ENCODE measurements around the gene P2RY12.
A peak's percentile ranks its signal among the peaks of the same experiment; 100 is the strongest.
"Not testable (repeated sequence)": the region's sequence is repeated elsewhere in the genome, so short reads cannot be mapped to it uniquely, and the experiment has no call there.

The P2RY12 gene

GRCh38 chr3:151392191-151392590 lies 7.6 kb upstream of the P2RY12 start:
- DNase-seq, result not testable (repeated sequence)

- DNase-seq, result no peak
Measured at GRCh38 chr3:151391720-151392119, 7.2 kb upstream of the P2RY12 start.

DNA sequence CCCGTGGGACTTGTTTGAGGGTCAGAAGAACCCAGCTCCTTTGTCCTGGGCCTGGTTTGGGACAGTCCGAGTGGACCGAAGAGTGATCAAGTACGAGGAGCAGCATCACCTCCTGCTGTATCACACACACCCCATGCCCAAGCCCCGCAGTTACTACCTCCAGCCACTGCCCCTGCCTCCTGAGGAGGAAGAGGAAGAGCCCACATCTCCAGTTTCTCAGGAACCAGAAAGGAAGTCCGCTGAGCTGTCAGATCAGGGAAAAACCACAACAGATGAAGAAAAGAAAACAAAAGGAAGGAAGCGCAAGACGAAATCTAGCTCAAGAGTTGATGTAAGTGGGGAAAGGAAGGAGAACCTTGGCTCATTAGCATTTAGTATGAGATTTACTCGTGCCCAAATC lies 3.3 kb upstream of the P2RY12 start:
- no peak for DNase-seq

DNA sequence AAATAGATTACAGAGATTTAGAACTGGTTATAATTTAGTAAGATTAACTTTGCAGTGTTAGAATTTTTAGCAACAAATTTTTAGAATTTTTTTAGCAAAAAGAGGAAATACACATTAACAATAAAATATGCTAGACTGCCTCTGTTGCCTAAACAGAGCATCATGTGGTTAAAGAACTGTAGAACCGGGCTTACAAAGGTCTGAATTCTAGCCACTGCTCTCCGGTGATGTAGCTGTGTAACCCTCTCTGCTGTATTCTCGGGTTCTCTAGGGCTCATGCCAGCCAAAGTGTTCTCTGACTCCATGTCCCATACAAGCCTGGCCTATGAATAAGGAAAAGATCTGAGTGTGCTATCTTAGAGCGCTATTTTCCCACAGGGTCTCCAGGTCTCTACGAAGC lies 2.9 kb upstream of the P2RY12 start:
- no peak for DNase-seq

GRCh38 chr3:151386056-151386455 lies 1.5 kb upstream of the P2RY12 start:
- no peak for DNase-seq

DNA sequence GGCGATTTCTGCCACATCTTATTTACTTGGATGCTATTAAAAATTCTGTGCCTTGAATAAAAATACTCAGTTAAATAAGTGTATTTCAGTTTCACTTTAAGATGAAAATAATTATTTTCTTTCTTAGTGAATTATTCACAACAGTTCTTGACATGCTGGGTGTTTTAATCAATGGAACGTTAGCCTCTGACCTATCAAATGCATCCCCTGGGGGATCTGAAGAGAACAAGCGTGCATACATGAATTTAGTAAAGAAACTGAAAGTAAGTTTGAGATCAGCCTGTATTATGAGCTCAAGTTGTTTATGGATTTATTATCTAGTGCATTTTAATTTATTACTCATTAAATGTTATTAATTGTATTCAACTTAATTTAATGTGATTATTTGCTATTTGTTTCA lies 597 bp downstream of the P2RY12 start:
- DNase-seq, result no peak

GRCh38 chr3:151383111-151383510 lies 1.4 kb downstream of the P2RY12 start:
- DNase-seq, result no peak

GRCh38 chr3:151382671-151383070 lies 1.9 kb downstream of the P2RY12 start:
- no peak for DNase-seq

- peak in 1 of 2 donors; percentile 10 for DNase-seq
Measured at GRCh38 chr3:151379083-151379734, 5.3 kb downstream of the P2RY12 start.

GRCh38 chr3:151377768-151378385 lies 6.7 kb downstream of the P2RY12 start:
- DNase-seq, result no peak

DNA sequence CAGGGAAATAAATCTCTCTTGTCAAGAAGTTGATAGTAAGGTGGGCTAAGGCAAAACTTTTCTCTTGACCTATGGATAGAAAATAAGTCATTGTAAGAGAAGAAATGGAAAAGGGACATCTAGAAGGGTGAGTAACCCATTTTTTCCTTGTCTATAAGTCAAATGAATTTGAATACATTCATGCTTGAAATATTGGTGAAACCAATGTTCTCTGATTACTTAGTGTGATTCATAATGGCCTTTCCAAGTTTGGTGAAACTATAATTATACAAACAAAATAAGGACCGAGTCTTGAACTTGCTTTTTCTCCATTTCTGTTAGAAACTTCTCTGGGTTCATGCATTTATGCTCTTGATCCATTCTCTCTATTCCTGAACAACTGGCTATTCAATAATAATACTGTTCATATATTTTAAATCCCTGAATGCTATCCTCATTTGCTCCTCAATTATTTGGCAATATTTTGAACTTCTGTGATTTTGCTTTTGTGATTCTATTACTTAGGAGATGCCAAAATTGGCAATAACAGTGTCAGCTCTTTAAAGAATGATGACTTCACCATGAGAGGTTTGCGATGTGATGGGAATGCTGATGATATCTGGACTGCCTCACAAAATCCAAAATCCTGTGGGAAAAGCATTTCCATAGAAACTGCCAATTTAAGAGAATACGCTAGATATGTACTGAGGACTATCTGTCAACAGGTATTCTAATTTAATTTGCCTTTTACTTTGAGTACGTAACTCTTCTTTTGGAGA lies 12.3 kb downstream of the P2RY12 start:
- DNase-seq, result no peak

DNA sequence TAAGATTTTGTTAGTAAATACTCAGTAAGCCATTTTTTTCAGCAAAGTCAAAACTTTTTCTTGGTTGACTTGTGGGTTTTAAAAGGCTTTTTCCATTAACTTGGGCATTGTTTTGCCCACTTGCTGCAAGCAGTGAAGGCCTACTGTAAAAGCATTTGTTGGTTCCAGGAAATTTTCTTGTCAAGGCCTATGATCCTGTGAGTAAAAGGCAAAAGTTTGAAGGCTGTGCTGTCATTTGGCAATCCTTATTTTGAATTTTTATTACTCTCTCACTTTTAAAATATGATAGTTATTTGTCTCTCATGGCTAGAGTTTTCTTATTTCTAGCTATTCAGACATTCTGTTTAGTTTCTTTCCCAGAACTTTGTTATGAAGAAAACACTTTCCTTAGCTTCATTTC lies 13.0 kb downstream of the P2RY12 start:
- DNase-seq, result no peak

GRCh38 chr3:151367448-151367847 lies 17.1 kb downstream of the P2RY12 start:
- no peak for DNase-seq

DNA sequence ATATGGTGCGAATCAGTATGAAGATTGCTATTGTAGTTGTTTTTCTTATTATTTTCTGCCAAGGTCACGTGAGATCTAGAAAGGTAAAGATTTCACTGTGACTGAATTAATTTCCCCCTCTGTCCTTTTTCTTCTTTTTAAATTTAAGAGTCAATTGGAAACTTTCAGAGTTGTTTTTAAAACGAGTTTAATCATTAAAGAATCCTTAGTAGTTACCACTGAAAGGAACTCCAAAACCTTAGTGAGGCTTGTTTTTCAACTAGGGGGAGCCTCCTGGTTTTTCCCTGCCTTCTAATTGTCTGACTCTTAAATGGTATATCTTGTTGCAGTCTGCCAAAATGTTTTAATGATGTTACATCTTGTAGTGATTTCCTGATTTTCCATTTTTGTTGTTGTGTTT lies 17.6 kb downstream of the P2RY12 start:
- no peak for DNase-seq

DNA sequence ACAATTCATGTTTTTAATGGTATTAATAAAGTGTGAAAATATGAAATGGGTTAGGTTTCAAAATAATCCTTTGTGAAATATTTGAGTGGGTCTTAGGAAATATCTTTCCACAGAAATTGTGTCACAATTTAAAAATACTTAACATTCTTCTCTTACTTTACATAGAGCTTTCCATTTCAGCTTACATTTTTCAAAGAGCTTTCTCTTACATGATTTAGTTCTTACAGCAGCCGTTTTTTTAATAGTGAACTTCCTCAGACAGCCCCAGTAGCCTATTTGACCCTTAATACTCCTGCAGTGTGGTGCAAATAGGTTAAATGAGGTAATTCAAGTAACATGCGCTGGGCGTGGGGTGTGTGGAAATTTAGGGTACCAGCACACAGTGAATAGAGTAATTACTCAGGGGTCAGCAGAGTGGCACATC lies 21.8 kb downstream of the P2RY12 start:
- DNase-seq, result no peak

DNA sequence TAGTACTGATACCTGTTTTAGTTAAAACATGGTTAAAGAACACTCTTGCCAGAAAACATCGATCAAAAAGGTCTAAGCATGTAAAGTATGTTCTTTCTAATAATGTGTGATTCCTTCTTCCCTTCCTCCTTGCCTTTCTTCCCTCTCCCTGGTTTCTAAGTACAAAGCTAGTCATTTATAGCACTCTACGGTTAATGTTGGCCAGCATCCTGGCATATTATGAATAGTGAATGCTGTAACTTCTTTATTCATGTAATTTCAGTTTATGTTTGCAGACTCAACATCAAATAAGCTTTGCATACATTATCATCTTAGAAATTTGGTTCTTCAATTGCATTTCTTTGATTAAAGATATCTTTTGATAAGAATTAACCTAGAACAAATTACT lies 27.1 kb downstream of the P2RY12 start:
- DNase-seq, result no peak

DNA sequence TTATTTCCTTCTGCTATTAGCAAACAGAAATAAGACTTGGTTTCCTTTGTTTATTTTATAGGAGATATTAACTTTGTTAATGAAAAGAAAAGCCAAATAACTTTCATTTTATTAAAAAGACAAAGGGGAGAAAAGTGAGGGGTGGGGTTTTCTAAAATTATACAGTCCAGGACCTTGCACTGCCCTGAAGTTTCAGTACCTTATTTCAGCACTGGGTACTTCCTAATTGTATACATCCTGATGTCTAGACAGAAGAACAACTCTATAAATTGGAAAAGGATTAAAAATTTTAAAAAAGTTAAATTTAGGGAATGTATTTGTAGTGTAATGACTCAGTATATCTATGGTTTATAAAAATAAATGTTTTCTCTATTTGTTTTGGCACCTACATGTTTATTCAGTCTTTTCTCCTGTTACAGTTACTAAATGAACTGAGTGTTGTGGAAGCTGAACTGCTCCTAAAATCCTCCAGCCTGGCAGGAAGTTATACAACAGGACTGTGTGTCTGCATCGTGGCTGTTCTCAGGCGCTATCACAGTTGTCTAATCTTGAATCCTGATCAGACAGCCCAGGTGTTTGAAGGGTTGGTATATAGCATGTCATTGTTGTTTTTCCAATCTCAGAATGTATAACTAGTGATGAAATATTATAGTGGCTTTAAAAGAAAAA lies 27.6 kb downstream of the P2RY12 start:
- peak in 1 of 2 donors; percentile 12 for DNase-seq

GRCh38 chr3:151351648-151352047 lies 32.9 kb downstream of the P2RY12 start:
- DNase-seq, result peak in 1 of 2 donors; percentile 36

DNA sequence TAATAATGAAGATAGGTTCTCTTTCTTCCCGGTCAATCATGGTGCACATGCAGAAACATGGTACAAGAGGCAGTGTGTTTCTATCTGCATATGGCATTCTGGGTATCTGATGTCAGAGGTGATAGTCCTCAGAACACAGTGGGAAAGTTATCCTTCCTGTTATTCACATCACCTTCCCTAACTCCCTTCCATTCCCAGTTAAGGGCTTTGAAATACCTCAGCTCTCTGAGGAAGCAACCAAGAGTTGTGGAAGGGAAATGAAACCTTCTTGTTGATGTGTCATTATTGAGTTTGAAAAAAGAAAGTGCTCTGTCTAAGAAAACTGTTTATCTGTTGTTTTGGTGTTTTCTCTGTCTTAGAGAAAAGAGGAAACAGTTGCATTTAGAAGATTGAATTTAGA lies 33.3 kb downstream of the P2RY12 start:
- DNase-seq, result peak in 1 of 2 donors; percentile 36

DNA sequence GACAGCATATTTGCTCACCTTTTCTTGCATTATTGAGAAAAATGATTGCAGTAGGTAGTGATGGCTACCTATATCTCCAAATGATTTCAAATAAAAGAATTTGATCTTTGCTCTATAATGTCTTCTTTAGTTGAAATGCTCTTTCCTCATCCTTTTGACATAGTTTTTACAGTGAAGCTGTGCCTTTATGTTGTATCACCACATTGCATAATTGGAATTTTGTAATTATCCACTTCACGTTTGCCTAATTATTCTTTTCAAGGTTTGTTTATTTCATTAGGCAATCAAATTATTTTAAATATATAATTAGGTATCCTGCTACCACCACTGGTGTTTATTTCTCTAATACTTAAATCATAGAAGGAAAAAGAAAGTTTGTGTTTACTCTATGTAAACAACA lies 33.9 kb downstream of the P2RY12 start:
- DNase-seq, result no peak

DNA sequence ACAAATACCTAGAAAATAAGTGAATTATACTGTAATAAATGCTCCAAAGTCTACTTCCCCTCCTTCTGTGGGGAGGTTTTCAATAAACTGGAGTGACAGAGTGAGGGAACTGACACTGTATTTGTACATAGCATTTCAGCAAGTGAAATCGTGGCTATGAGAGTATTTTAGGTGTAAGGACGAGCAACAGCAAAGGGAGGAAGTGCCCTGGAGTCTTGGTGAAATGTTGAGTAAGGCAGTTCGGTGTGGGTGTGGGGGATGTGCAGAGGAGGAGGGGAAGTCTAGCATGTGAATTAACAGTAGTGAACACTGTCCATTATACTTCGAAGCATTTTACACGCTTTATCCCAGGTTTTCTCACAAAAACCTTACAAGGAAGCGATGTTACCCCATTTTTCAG lies 37.1 kb downstream of the P2RY12 start:
- peak in 1 of 2 donors; percentile 21 for DNase-seq

GRCh38 chr3:151346292-151346691 lies 38.3 kb downstream of the P2RY12 start:
- peak in 1 of 2 donors; percentile 9 for DNase-seq

DNA sequence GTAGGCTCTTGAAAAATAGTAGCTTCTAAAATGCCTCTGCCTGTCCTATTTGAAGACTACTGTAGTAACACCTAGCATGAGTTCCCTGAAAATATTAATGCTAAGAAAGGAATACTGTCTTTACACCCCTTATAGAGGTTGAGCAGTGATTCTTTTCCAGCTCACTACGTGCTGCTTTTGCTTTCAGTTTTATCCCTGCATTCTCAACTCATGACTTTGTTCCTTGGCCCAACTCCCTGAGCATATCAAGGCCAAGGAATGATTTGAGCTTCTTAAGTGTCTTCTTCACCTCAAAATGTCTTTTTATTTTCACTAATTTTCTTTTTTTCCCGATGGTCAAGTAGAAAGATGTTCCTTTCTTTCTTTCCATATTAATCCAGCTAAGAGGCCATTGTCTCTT lies 38.7 kb downstream of the P2RY12 start:
- DNase-seq, result no peak

- no peak for DNase-seq
Measured at GRCh38 chr3:151331696-151332095, 52.9 kb downstream of the P2RY12 start.

All from hippocampal formation (tissue), 2 donors.